Measurements from ENCODE around the gene PLAGL1. TPM values are rescaled to one million over a fixed set of nuclear protein-coding genes. Genes with fewer than 3 reads are reported as not detected.

PLAGL1 gene
- total RNA-seq, 4 donors from 2014 or later = 14.2 to 25.4 (median 15.8) TPM

GRCh38 chr6:143955971-143956370 is 52.1 kb downstream of the PLAGL1 start:
- intact Hi-C loops (cut with DNase I) = no loop called here
- Histone ChIP-seq H3K36me3 (peaks cover 0 to 25% (median 0%) of the 10 kb centered on the region in 3 donors), H3K4me3 (no peak overlapping the region), H3K9me3 (no peaks in the 10 kb centered on the region), H3K4me1 (peaks cover 0 to 5% (median 0%) of the 10 kb centered on the region in 3 donors), H3K27ac (no peak overlapping the region), H3K27me3 (no peaks in the 10 kb centered on the region)
- no peak for DNase-seq
- TF ChIP-seq POLR2A (IDR thresholded peaks at IDR 0.05) (no peak), CTCF (IDR thresholded peaks at IDR 0.05) (no peak)
- 93 to 96% methylated on average over 7 to 8 of the region's 8 CpGs for WGBS, 2 donors

GRCh38 chr6:143953922-143954321 is 54.1 kb downstream of the PLAGL1 start:
- Histone ChIP-seq H3K9me3 (no peaks in the 10 kb centered on the region), H3K36me3 (peaks cover 0 to 23% (median 0%) of the 10 kb centered on the region in 3 donors), H3K4me1 (peaks cover 0 to 5% (median 0%) of the 10 kb centered on the region in 3 donors), H3K4me3 (no peak overlapping the region), H3K27ac (no peak overlapping the region), H3K27me3 (no peaks in the 10 kb centered on the region)
- no peak for DNase-seq
- WGBS, 2 donors = 79 to 92% methylated on average over 3 to 4 of the region's 4 CpGs
- TF ChIP-seq POLR2A (IDR thresholded peaks at IDR 0.05) (no peak), CTCF (IDR thresholded peaks at IDR 0.05) (no peak)
- intact Hi-C loops (cut with DNase I) = no loop called here

GRCh38 chr6:143952947-143953701 is 54.9 kb downstream of the PLAGL1 start:
- DNase-seq = no peak
- Histone ChIP-seq H3K27me3 (no peaks in the 10 kb centered on the region), H3K4me3 (no peak overlapping the region), H3K36me3 (peaks cover 0 to 25% (median 0%) of the 10 kb centered on the region in 3 donors), H3K27ac (no peak overlapping the region), H3K4me1 (peaks cover 0 to 5% (median 0%) of the 10 kb centered on the region in 3 donors), H3K9me3 (no peaks in the 10 kb centered on the region)
- TF ChIP-seq POLR2A (IDR thresholded peaks at IDR 0.05) = no peak
- TF ChIP-seq CTCF (IDR thresholded peaks at IDR 0.05) = no peak
- intact Hi-C loops (cut with DNase I) = no loop called here
- WGBS, 2 donors = 70 to 73% methylated on average over 4 of the region's 4 CpGs

- H3K4me3 ChIP-seq = no peak overlapping the region
- no peak for DNase-seq
- WGBS, 2 donors = 80 to 84% methylated on average over 9 of the region's 9 CpGs
- peaks cover 0 to 34% (median 0%) of the 10 kb centered on the region in 3 donors for H3K36me3 ChIP-seq
- no peaks in the 10 kb centered on the region for H3K27me3 ChIP-seq
- no peak overlapping the region for H3K27ac ChIP-seq
- intact Hi-C loops (cut with DNase I) = no loop called here
- peaks cover 0 to 5% (median 0%) of the 10 kb centered on the region in 3 donors for H3K4me1 ChIP-seq
- peaks cover 0 to 5% (median 0%) of the 10 kb centered on the region in 3 donors for H3K9me3 ChIP-seq
- TF ChIP-seq CTCF (IDR thresholded peaks at IDR 0.05) (no peak), POLR2A (IDR thresholded peaks at IDR 0.05) (no peak)
These were observed 55.8 kb downstream of the PLAGL1 start for GRCh38 chr6:143952060-143952778.

- no peak overlapping the region for H3K27ac ChIP-seq
- WGBS, 2 donors = 59 to 76% methylated on average over 3 of the region's 3 CpGs
- intact Hi-C loops (cut with DNase I) = no loop called here
These were observed 57.2 kb downstream of the PLAGL1 start for GRCh38 chr6:143950875-143951274.

More at GRCh38 chr6:143950875-143951274, 57.2 kb downstream of the PLAGL1 start:
- Histone ChIP-seq H3K4me3 (no peak overlapping the region), H3K27me3 (no peaks in the 10 kb centered on the region), H3K36me3 (peaks cover 0 to 42% (median 0%) of the 10 kb centered on the region in 3 donors), H3K9me3 (peaks cover 0 to 5% (median 0%) of the 10 kb centered on the region in 3 donors), H3K4me1 (peaks cover 0 to 5% (median 0%) of the 10 kb centered on the region in 3 donors)
- no peak for TF ChIP-seq CTCF (IDR thresholded peaks at IDR 0.05)
- DNase-seq = no peak
